GM19438 (cell line): ENCODE results near the gene SPATS2.

Experiments
- ATAC-seq: cut with Tn5 transposase; IDR thresholded peaks from one replicate; pipeline ENCODE4 v1.9.1; 2021; ENCODE audit warnings: low read depth; ENCODE audit not compliant: unreplicated experiment

Gene SPATS2

DNA sequence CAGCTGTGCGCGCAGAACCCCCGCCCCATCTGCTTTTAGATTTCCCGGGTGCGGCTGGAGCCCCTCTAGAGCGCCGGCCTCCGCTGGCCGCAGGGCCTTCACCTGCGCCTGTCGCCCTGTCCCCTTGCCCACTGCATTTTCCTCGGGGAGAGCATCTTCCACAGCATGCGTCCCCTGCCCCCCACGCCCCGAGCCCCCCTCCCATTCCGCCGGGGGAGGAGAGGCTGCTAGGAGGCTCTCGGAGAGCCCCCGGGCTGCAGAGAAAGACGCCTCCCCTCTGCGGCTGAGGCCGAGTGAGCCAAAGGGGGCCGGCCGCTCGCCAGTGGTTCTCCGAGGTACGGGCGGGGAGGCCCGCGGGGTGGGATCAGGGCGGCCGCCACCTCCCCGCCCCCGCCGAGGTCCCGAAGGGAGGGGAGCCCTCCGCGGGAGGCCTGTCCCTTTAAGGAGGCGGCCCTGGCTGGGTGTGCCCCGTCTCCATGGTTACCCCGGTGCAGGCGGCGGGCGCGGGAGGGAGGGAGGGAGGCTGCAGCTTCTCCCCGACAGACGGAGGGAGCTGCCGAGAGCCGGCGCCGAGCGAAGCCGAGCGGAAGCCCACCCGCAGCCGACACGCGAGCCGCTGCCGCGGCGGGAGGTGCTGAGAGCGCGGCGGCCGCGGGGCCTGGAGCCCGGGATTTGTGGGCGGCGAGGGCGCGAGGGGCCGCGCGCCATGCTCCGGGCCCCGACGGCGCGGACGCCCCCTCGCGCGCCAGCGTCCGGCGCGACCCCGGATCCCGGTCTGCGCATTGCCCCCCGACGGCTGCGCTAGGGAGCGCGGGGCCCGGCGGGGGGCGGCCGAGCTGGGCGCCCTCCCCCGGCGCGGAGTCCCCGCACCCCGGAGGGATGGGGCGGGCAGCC lies 171.5 kb downstream of the SPATS2 start, which contains the start of gene KCNH3:
Gene KCNH3, plus strand, starts transcription at position 521 of the 894 bp plus-strand sequence. CDS start 387 bp downstream, outside the sequence.
- peak; percentile 76 for ATAC-seq

DNA sequence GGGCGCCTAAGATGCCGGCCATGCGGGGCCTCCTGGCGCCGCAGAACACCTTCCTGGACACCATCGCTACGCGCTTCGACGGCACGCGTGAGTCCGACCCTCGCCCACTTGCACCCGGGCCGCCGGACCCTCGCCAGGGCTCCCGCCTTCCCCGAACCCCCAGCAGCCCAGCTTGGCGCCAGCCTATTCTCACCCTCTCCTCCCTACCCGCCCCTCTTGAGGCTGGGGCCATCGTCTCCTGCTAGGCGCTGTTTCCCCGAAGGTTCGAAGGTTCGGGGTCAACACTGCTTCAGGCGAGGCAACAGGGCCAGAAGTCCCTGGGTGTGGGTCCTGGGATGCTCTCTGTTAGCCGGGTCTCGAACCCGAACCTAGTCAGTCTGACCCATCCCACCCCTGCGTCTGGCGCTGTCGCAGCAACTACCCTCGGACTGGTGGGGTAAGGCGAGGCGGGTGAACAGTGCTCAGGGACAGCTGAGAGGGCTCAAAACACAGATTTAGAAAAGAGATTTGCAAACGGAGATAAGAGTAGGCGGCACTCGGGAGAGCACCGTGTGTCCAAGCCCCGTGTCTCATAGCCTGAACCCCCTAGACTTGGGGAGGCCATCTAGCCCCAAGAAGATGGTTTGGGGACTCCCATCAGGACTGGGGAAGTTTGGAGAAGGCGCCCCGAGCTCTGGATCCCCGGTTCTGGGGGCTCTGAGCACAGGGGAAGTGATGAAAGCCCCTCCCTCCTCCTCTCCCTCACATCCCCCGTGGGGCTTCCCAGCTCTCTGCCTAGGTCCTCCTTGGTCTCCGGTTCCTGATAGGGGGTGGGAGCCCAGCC lies 172.4 kb downstream of the SPATS2 start:
- no peak for ATAC-seq

- no peak for ATAC-seq
Measured at GRCh38 chr12:49540229-49541139, 173.2 kb downstream of the SPATS2 start.

DNA sequence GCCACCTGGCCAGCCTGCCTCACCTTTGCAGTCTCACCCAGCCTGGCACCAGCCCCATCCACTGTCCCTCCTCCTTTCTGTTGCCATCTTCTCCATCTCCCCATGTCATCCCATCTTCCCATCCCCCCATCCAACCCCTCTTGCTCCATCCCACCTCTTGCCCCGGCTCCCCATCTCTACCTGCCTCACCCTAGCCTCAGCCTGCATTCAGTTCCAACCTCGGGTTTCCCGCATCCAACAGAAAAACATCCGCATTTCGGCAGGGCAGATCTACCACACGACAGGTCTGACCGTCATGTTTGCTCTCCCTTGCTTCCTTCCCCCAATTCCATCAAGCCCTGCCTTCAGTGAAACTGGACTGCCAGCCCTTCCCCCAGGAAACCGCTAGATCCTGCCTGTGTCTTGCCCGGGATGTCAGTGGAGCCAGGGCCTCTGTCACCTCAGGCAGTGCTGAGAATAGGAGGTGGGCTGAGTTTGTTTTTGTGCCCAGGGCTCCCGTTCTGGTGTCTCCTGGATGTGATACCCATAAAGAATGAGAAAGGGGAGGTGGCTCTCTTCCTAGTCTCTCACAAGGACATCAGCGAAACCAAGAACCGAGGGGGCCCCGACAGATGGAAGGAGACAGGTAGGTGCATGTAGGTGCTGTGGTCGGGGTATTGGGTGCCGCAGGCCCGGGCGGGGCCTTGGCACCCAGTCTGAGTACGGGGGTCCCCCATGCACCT lies 174.0 kb downstream of the SPATS2 start:
- ATAC-seq: no peak

DNA sequence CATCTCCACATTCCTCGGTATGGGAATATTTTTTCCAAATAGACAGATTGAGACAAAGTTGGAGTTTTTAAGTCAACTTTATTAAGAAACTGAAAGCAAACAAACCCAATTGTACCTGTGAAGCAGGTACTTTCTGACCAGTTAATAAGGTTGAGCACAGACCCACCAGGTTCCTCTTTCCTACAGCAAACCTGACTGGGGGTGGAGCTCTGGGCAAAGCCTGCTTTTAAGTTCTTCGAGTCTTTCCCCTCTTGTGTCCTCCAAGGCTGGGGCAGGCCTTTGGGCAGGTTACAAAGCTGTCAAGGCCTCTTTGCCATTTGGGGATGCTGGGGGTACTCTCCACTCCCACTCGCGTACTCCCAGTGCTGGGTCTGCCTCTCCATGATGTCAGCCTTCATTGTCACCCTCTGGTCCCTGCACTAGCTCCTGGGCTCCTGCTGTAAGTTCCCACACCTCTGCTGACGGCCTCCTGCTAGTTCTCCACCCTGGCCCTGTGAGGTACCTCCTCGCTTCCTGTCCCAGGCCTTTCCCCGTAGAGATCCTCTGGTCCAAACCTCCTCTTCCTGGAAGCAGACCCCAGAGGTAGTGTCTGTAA lies 174.7 kb downstream of the SPATS2 start:
- no peak for ATAC-seq

DNA sequence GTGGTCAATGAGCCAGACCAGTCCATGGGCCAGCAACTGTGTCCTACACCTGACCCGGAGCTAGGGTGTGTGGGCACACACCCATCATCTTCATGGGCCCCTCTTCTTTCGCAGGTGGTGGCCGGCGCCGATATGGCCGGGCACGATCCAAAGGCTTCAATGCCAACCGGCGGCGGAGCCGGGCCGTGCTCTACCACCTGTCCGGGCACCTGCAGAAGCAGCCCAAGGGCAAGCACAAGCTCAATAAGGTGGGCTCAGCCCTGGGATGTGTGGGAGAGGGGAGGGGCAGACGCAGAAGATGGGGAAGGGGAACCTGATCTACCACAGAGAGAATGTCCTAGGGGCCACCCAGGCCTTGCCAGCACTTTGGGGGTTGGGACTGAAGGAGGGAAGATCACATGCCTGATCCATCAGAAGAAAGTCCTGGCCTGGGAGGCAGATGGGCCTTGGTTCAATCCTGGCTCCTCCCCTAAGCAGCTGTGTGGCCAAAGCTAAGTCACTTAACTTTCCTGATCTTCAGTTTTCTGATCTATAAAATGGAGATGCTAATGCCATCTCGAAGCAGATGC lies 175.4 kb downstream of the SPATS2 start:
- no peak for ATAC-seq

DNA sequence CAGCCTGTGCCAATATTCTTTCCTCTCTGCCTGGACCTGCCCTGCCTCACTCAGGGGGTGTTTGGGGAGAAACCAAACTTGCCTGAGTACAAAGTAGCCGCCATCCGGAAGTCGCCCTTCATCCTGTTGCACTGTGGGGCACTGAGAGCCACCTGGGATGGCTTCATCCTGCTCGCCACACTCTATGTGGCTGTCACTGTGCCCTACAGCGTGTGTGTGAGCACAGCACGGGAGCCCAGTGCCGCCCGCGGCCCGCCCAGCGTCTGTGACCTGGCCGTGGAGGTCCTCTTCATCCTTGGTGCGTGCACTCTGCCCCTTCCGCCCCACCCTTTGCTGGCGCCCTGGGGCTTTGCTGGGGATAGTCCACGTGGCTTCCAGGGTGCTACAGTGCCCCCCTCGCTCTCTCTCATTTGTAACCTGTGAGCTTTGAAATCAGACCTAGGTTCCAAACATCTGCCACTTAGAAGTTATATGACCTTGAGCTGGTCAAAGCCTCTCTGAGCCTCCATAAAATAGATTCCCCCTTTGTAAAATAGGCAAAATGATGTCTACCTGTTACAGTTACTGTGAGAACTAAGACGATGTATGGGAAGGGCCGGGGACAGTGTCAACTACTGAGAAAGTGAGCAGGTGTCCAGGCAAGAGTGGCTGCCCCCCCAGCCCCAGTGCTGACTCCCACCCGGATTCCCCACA lies 176.1 kb downstream of the SPATS2 start:
- ATAC-seq: no peak

GRCh38 chr12:49543914-49544815 lies 176.9 kb downstream of the SPATS2 start:
- ATAC-seq: no peak

- no peak for ATAC-seq
Measured at GRCh38 chr12:49545815-49546214, 178.6 kb downstream of the SPATS2 start.

- no peak for ATAC-seq
Measured at GRCh38 chr12:49546481-49546880, 179.2 kb downstream of the SPATS2 start.

DNA sequence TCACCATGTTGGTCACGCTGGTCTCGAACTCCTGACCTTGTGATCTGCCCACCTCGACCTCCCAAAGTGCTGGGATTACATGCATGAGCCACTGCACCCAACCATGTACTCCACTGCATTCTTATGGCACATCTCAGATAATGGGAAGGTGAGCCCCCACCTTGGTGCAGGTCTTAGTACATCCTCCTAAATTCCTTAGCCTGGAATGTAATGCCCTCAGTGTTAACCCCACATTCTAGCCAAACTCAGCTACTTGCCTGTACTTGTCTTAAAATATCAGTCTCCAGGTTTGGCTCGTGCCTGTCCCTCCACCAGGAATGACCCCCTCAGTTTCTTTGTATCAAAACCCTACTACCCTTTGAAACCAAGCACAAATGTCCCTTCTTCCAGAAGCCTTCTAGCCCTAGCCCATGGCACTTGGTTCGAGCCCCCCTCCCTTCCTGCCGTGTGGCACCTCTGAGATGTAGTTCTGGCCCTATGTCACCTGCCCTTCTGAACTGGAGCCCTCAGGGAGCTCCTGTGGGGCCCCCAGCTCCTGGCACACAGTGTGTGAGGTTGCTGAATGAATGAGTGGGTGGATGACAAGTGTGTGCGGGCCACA lies 179.9 kb downstream of the SPATS2 start:
- no peak for ATAC-seq

- no peak for ATAC-seq
Measured at GRCh38 chr12:49548481-49548821, 181.2 kb downstream of the SPATS2 start.

DNA sequence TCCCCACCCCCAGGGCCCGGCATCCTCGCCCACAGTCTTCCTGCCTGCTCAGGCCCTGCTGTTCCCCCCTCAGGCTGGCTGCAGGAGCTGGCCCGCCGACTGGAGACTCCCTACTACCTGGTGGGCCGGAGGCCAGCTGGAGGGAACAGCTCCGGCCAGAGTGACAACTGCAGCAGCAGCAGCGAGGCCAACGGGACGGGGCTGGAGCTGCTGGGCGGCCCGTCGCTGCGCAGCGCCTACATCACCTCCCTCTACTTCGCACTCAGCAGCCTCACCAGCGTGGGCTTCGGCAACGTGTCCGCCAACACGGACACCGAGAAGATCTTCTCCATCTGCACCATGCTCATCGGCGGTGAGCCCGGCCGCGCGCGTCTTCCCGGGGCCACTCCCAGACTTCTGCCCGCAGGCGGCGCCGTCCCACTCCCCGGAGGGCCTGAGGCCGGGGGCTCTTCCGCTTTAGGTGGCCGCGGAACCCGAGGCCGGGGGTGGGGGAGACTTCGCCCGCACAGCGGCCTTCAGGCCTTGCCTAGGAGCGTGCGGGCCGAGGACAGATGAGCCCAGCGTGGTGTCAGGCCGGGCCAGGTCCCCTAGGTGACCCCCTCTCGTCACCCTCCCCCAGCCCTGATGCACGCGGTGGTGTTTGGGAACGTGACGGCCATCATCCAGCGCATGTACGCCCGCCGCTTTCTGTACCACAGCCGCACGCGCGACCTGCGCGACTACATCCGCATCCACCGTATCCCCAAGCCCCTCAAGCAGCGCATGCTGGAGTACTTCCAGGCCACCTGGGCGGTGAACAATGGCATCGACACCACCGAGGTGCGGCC lies 181.8 kb downstream of the SPATS2 start:
- ATAC-seq: no peak

DNA sequence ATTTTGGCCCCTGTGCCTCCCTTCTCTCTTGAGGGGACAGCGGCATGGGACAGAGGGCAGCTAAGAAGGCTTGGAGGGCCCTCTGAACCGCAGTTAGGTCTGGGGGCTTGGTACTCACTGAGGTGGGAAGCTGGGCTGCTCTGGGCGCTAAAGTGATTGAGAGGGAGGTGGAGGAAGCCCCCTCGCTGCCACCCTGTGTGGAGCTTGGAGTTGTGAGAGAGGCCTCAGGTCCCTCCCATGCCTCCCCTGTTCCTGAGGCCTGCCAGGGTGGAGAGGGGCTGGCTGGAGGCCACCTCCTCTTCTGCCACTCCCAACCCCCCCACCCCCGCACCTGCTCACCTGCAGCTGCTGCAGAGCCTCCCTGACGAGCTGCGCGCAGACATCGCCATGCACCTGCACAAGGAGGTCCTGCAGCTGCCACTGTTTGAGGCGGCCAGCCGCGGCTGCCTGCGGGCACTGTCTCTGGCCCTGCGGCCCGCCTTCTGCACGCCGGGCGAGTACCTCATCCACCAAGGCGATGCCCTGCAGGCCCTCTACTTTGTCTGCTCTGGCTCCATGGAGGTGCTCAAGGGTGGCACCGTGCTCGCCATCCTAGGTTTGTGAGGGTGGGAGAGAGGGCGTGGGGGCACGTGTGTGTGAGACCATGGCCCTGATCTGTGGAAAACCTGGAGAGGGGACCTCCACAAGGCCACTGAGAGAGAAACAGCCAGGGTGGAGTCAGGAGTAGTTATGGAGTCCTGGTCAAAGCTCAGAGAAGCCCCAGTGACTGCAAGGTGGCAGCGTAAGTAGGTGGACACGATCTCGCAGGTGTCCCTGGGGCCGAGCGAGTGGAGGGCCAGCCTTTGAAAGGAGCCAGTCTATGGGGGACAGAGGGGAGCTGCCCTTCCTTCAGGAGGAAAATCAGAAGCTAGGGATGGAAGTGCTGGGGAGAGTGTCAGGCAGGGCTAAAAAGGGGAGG lies 182.8 kb downstream of the SPATS2 start:
- no peak for ATAC-seq

DNA sequence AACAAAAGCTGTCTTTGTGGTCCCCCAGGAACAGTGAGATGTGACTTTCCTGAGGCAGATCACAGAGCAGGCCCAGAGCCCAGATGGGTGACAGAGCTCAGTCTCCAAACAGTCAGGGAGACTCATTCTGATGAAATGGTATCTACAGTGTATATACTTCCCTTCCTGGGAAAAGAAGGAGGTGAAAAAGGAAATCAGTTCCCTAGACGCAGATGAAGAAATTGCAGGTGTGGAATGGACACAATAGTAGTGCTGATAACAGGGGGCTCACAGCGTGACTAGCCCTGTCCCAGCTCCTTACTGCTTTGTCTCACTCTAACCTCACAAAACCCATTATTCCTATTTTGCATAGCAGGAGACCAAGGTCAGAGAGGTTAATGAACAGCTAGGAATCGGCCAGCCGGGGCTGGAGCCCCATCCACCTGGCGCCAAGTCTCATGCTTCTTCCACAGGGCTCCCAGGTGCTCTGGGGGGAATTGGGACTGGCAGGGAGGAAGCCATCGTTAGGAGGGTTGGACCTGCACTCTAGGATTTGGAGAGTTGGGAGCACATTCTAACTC lies 183.5 kb downstream of the SPATS2 start:
- no peak for ATAC-seq
